HepG2 (cell line): ENCODE measurements around the gene TBC1D16. TPM values are rescaled to one million over a fixed set of nuclear protein-coding genes. Genes with fewer than 3 reads are reported as not detected.

Source experiments
- AGO2 ChIP-seq: fragments of 200-400 bp; formaldehyde crosslinking; optimal IDR thresholded peaks from 2 replicates; pipeline ENCODE3; 2017; ENCODE audit warnings: mild to moderate bottlenecking, low read depth, low read length, moderate library complexity
- CBFB ChIP-seq: sonication (generic); formaldehyde crosslinking; IDR thresholded peaks from 2 replicates; pipeline ENCODE4 v1.4.0; 2020; ENCODE audit warnings: missing genetic modification reagents
- EZH2 ChIP-seq: conservative IDR thresholded peaks from 2 replicates; pipeline ENCODE4 v1.6.1; 2012; ENCODE audit warnings: mild to moderate bottlenecking, low read depth, low read length, moderate library complexity
- MIXL1 ChIP-seq: IDR thresholded peaks from 2 replicates; pipeline ENCODE4 v1.6.1; 2016
- PLRG1 ChIP-seq: fragments of 450-650 bp; conservative IDR thresholded peaks from 2 replicates; pipeline ENCODE4 v1.6.1; 2016
- PRPF4 ChIP-seq: fragments of 200-400 bp; formaldehyde crosslinking; IDR thresholded peaks from 2 replicates; pipeline ENCODE4 v1.6.1; 2016; ENCODE audit warnings: low read length, low read depth; ENCODE audit not compliant: poor library complexity, severe bottlenecking
- SETDB1 ChIP-seq: sonication (generic); formaldehyde crosslinking; IDR thresholded peaks from 2 replicates; pipeline ENCODE4 v1.5.1; 2020; ENCODE audit warnings: missing genetic modification reagents, mild to moderate bottlenecking, borderline replicate concordance
- STAG1 ChIP-seq: sonication (generic); formaldehyde crosslinking; IDR thresholded peaks from 2 replicates; pipeline ENCODE4 v1.4.0; 2020; ENCODE audit warnings: missing genetic modification reagents
- THRA ChIP-seq: sonication (generic); formaldehyde crosslinking; IDR thresholded peaks from 2 replicates; pipeline ENCODE4 v1.4.0; 2020; ENCODE audit warnings: missing genetic modification reagents, borderline replicate concordance
- ZBTB43 ChIP-seq: sonication (generic); formaldehyde crosslinking; conservative IDR thresholded peaks from 2 replicates; pipeline ENCODE4 v1.4.0; 2020; ENCODE audit warnings: missing genetic modification reagents
- ZBTB7A ChIP-seq: sonication (generic); formaldehyde crosslinking; IDR thresholded peaks from 2 replicates; pipeline ENCODE4 v1.8.0; 2022; ENCODE audit warnings: mild to moderate bottlenecking, missing genetic modification reagents
- ZEB1 ChIP-seq: IDR thresholded peaks from 2 replicates; pipeline ENCODE4 v1.6.1; 2012; ENCODE audit warnings: mild to moderate bottlenecking, low read depth, inconsistent platforms; ENCODE audit not compliant: insufficient replicate concordance
- ZFY ChIP-seq: sonication (generic); formaldehyde crosslinking; IDR thresholded peaks from 2 replicates; pipeline ENCODE4 v1.4.0; 2020; ENCODE audit warnings: missing genetic modification reagents
- ZNF10 ChIP-seq: sonication (generic); formaldehyde crosslinking; IDR thresholded peaks from 2 replicates; pipeline ENCODE4 v1.4.0; 2020; ENCODE audit warnings: mild to moderate bottlenecking, low read depth, missing genetic modification reagents, borderline replicate concordance
- ZNF451 ChIP-seq: sonication (generic); formaldehyde crosslinking; IDR thresholded peaks from 2 replicates; pipeline ENCODE4 v1.5.0; 2020; ENCODE audit warnings: mild to moderate bottlenecking, missing genetic modification reagents
- ZNF607 ChIP-seq: sonication (generic); formaldehyde crosslinking; IDR thresholded peaks from 2 replicates; pipeline ENCODE4 v1.5.1; 2020; ENCODE audit warnings: missing genetic modification reagents, mild to moderate bottlenecking, borderline replicate concordance
- ZNF776 ChIP-seq: sonication (generic); formaldehyde crosslinking; IDR thresholded peaks from 2 replicates; pipeline ENCODE4 v1.4.0; 2020; ENCODE audit warnings: mild to moderate bottlenecking, missing genetic modification reagents
- polyA plus RNA-seq, 8 experiments: library from polyadenylated mRNA; depleted of rRNA in 3 of 8; stranded (reverse) in 7 of 8; unstranded in 1 of 8; fragments of >200 nt; fragmentation: Illumina TruSeq in 4 of 8; extraction: Trizol in 4 of 8; gene quantifications; 2 replicates each; pipeline versions ENCODE4 v1.2.1 to v1.2.3, GENCODE V29; 2011 to 2016; ENCODE audit warnings: low read depth in 4 of 8, missing spikeins in 1 of 8, mixed read lengths in 1 of 8; ENCODE audit not compliant: insufficient read depth in 1 of 8
- total RNA-seq, 5 experiments: library from RNA; depleted of rRNA; stranded (reverse); fragments of >200 nt; fragmentation: Illumina TruSeq; extraction: Trizol; gene quantifications; 2 replicates each; pipeline ENCODE4 v1.2.3, GENCODE V29; 2016; ENCODE audit warnings: low read depth in 1 of 5
- TF ChIP-seq, protein P1 (sequence below): sonication (generic); formaldehyde crosslinking; IDR thresholded peaks from 2 replicates; pipeline ENCODE4 v1.9.0; 2021; ENCODE audit warnings: missing genetic modification reagents, mild to moderate bottlenecking, borderline replicate concordance
- TF ChIP-seq, protein P2 (sequence below): sonication (generic); formaldehyde crosslinking; IDR thresholded peaks from 2 replicates; pipeline ENCODE4 v1.4.0; 2020; ENCODE audit warnings: missing genetic modification reagents
- TF ChIP-seq, protein P3 (sequence below): sonication (generic); formaldehyde crosslinking; IDR thresholded peaks from 2 replicates; pipeline ENCODE4 v1.9.0; 2021; ENCODE audit warnings: missing genetic modification reagents, mild to moderate bottlenecking, borderline replicate concordance

The TBC1D16 gene
- total and polyA plus RNA-seq, 2 of the 13 experiments (the other 11 are each of a cell fraction or from before 2014, with no cell fraction given) = 14.9 to 24.9 TPM

- TF ChIP-seq ZNF776 (CRISPR knock-in tag) (peak; percentile 89; the same call in 1 of the 2 replicates), CBFB (CRISPR knock-in tag) (0 out of 2 replicates have a peak, but pooled peaks have one; percentile 25), EZH2 (no peak), ZEB1 (no peak), ZNF607 (CRISPR knock-in tag) (peak; percentile 80), ZNF451 (CRISPR knock-in tag) (no peak), AGO2 (peak; percentile 63), ZFY (peak; percentile 75), THRA (CRISPR knock-in tag) (no peak; the same call in 1 of the 2 replicates), MIXL1 (CRISPR knock-in tag) (no peak), PLRG1 (no peak), ZBTB43 (CRISPR knock-in tag) (0 out of 2 replicates have a peak, but pooled peaks have one; percentile 25), SETDB1 (CRISPR knock-in tag) (0 out of 2 replicates have a peak, but pooled peaks have one; percentile 29), STAG1 (CRISPR knock-in tag) (peak; percentile 12), ZBTB7A (CRISPR knock-in tag) (no peak; the same call in 1 of the 2 replicates), PRPF4 (no peak), ZNF10 (CRISPR knock-in tag) (no peak)
- TF ChIP-seq, protein P1, sequence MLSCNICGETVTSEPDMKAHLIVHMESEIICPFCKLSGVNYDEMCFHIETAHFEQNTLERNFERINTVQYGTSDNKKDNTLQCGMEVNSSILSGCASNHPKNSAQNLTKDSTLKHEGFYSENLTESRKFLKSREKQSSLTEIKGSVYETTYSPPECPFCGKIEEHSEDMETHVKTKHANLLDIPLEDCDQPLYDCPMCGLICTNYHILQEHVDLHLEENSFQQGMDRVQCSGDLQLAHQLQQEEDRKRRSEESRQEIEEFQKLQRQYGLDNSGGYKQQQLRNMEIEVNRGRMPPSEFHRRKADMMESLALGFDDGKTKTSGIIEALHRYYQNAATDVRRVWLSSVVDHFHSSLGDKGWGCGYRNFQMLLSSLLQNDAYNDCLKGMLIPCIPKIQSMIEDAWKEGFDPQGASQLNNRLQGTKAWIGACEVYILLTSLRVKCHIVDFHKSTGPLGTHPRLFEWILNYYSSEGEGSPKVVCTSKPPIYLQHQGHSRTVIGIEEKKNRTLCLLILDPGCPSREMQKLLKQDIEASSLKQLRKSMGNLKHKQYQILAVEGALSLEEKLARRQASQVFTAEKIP (CRISPR knock-in tag) = no peak
- TF ChIP-seq, protein P2, sequence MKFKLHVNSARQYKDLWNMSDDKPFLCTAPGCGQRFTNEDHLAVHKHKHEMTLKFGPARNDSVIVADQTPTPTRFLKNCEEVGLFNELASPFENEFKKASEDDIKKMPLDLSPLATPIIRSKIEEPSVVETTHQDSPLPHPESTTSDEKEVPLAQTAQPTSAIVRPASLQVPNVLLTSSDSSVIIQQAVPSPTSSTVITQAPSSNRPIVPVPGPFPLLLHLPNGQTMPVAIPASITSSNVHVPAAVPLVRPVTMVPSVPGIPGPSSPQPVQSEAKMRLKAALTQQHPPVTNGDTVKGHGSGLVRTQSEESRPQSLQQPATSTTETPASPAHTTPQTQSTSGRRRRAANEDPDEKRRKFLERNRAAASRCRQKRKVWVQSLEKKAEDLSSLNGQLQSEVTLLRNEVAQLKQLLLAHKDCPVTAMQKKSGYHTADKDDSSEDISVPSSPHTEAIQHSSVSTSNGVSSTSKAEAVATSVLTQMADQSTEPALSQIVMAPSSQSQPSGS = no peak
- TF ChIP-seq, protein P3, sequence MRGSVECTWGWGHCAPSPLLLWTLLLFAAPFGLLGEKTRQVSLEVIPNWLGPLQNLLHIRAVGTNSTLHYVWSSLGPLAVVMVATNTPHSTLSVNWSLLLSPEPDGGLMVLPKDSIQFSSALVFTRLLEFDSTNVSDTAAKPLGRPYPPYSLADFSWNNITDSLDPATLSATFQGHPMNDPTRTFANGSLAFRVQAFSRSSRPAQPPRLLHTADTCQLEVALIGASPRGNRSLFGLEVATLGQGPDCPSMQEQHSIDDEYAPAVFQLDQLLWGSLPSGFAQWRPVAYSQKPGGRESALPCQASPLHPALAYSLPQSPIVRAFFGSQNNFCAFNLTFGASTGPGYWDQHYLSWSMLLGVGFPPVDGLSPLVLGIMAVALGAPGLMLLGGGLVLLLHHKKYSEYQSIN = no peak
These were observed 454 bp upstream of the TBC1D16 start, which contains the start of gene CCDC40 (continued) for GRCh38 chr17:80035937-80036714.
